OCI-LY7 (cell line): ENCODE data around the gene HMGXB4.

Experiments
- EZH2phosphoT487 ChIP-seq: fragments of 200-600 bp; sonication (generic); IDR thresholded peaks from 2 replicates; pipeline ENCODE4 v1.6.1; 2018; ENCODE audit warnings: low read depth, borderline replicate concordance, mild to moderate bottlenecking, mixed run types, antibody characterized with exemption, low read length, moderate library complexity, mixed read lengths
- TF ChIP-seq, protein P1 (sequence below): fragments of 200-600 bp; sonication (generic); conservative IDR thresholded peaks from 2 replicates; pipeline ENCODE4 v1.5.1; 2014; ENCODE audit warnings: mild to moderate bottlenecking, antibody characterized with exemption, low read length, moderate library complexity, mixed read lengths

DNA sequence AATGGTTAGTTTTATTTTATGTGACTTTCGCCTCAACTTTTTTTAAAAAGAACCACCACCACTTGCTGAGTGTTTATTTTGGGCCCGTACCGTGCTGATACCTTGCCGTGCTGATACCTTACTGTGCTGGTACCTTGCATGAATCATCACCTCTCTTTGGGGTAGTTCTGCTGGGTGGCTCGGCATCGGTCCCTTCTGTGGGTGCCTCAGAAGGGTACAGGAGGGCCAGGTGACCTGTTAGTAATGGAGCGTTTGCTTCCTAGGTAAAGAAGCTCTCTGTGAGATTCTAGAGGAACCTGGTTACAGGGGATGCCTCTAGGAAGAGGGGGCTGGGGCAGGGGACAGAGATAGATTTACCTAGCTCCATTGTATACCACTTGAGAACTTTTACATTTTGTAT lies 59.5 kb downstream of the HMGXB4 start:
- TF ChIP-seq, protein P1, sequence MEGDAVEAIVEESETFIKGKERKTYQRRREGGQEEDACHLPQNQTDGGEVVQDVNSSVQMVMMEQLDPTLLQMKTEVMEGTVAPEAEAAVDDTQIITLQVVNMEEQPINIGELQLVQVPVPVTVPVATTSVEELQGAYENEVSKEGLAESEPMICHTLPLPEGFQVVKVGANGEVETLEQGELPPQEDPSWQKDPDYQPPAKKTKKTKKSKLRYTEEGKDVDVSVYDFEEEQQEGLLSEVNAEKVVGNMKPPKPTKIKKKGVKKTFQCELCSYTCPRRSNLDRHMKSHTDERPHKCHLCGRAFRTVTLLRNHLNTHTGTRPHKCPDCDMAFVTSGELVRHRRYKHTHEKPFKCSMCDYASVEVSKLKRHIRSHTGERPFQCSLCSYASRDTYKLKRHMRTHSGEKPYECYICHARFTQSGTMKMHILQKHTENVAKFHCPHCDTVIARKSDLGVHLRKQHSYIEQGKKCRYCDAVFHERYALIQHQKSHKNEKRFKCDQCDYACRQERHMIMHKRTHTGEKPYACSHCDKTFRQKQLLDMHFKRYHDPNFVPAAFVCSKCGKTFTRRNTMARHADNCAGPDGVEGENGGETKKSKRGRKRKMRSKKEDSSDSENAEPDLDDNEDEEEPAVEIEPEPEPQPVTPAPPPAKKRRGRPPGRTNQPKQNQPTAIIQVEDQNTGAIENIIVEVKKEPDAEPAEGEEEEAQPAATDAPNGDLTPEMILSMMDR: no peak
- no peak for TF ChIP-seq EZH2phosphoT487
